Endothelial cell of umbilical vein (primary cell): Measurements from ENCODE around the gene EXOSC6. TPM values are rescaled to one million over a fixed set of nuclear protein-coding genes. Genes with fewer than 3 reads are reported as not detected.
"Not testable (repeated sequence)": the region's sequence is repeated elsewhere in the genome, so short reads cannot be mapped to it uniquely, and the experiment has no call there.

ENCODE experiments used
- BruUV-seq: library from RNA; stranded (reverse); fragments of 400-500 nt; replicated peaks from 2 replicates; lab custom pipeline; 2021; lab: Mats Ljungman, UMichigan
- CTCF ChIA-PET: fragments of 300-600, 350-600 bp; sonication (Branson Sonifier 250); formaldehyde crosslinking; loops from one replicate; lab custom pipeline; 2021; ENCODE audit warnings: antibody characterized with exemption, inconsistent platforms; lab: Charles Lee
- POLR2A ChIA-PET: fragments of 300-600, 350-600 bp; sonication (Branson Sonifier 250); formaldehyde crosslinking; loops from one replicate; lab custom pipeline; 2021; ENCODE audit warnings: antibody characterized with exemption, inconsistent platforms; lab: Charles Lee
- DNase-seq: peaks from one replicate; pipeline ENCODE4 v3.0.0-alpha.2; 2011; ENCODE audit warnings: low read depth, low spot score
- FAIRE-seq: peaks from 2 replicates; lab custom pipeline; 2011; peaks lifted over from hg19 to GRCh38; lab: Jason Lieb, UNC
- H2AFZ ChIP-seq: 2 replicates; pipeline ENCODE4 v1.6.0; 2012; ENCODE audit warnings: low read depth, low read length, control low read depth, inconsistent platforms
- H3K27ac ChIP-seq: 2 replicates; pipeline ENCODE4 v1.5.1; 2011; ENCODE audit warnings: low read depth, mild to moderate bottlenecking, control low read depth, low read length, moderate library complexity; ENCODE audit not compliant: insufficient read depth
- H3K27me3 ChIP-seq, 2 experiments: 2 replicates each; pipeline versions ENCODE4 v1.6.0 to v1.6.1; 2011; ENCODE audit warnings: low read length in 2 of 2, mixed read lengths in 1 of 2; ENCODE audit not compliant: control insufficient read depth in 2 of 2, insufficient read depth in 2 of 2
- H3K36me3 ChIP-seq, 2 experiments: 2 replicates in 1 of 2; 3 replicates in 1 of 2; pipeline ENCODE4 v1.5.1; 2011; ENCODE audit warnings: low read length in 2 of 2, mild to moderate bottlenecking in 1 of 2, moderate library complexity in 1 of 2; ENCODE audit not compliant: control insufficient read depth in 2 of 2, insufficient read depth in 2 of 2; ENCODE audit errors: extremely low read depth in 1 of 2
- H3K4me1 ChIP-seq: 3 replicates; pipeline ENCODE4 v1.5.1; 2011; ENCODE audit warnings: mild to moderate bottlenecking, low read length; ENCODE audit not compliant: control insufficient read depth, insufficient read depth; ENCODE audit errors: extremely low read depth
- H3K4me2 ChIP-seq: 2 replicates; pipeline ENCODE4 v1.6.1; 2011; ENCODE audit warnings: low read length, control low read depth, mixed read lengths; ENCODE audit not compliant: insufficient read depth
- H3K4me3 ChIP-seq, 3 experiments: fragments of 200-600 bp in 1 of 3; sonication (generic), shearing (Covaris generic) in 1 of 3; replicated peaks in 1 of 3; 2 replicates each; pipeline ENCODE4 v1.5.1; 2011 to 2016; ENCODE audit warnings: control low read depth in 3 of 3, low read length in 3 of 3, mild to moderate bottlenecking in 2 of 3, inconsistent platforms in 1 of 3, low read depth in 1 of 3, moderate library complexity in 1 of 3; ENCODE audit not compliant: insufficient read depth in 1 of 3
- H3K79me2 ChIP-seq: 2 replicates; pipeline ENCODE4 v1.6.0; 2012; ENCODE audit warnings: low read length, inconsistent platforms; ENCODE audit not compliant: control insufficient read depth, insufficient read depth
- H3K9ac ChIP-seq: replicated peaks from 2 replicates; pipeline ENCODE3; 2011; ENCODE audit warnings: low read length, control low read depth; ENCODE audit not compliant: insufficient read depth; ENCODE audit errors: extremely low read depth
- H3K9me1 ChIP-seq: replicated peaks from 3 replicates; pipeline ENCODE4 v1.6.0; 2011; ENCODE audit warnings: mild to moderate bottlenecking, low read length; ENCODE audit not compliant: control insufficient read depth, insufficient read depth; ENCODE audit errors: extremely low read depth
- H3K9me3 ChIP-seq: replicated peaks from 2 replicates; pipeline ENCODE4 v1.5.1; 2012; ENCODE audit warnings: low read length, inconsistent platforms; ENCODE audit not compliant: control insufficient read depth, insufficient read depth
- H4K20me1 ChIP-seq: replicated peaks from 2 replicates; pipeline ENCODE3; 2011; ENCODE audit warnings: mild to moderate bottlenecking, low read length; ENCODE audit not compliant: control insufficient read depth, insufficient read depth; ENCODE audit errors: extremely low read depth
- CTCF ChIP-seq, 2 donors: IDR thresholded peaks; 1 replicate in 1 of 2; 2 replicates in 1 of 2; pipeline ENCODE4 v1.5.1; 2011; ENCODE audit warnings: low read length in 2 of 2, mild to moderate bottlenecking in 2 of 2, moderate library complexity in 2 of 2, control low read depth in 1 of 2, inconsistent platforms in 1 of 2, low read depth in 1 of 2; ENCODE audit not compliant: insufficient read depth in 1 of 2; ENCODE audit errors: extremely low read depth in 1 of 2
- GATA2 ChIP-seq: IDR thresholded peaks from 2 replicates; pipeline ENCODE4 v1.7.0; 2011; ENCODE audit warnings: low read depth, mild to moderate bottlenecking, moderate library complexity, mixed read lengths, low read length; ENCODE audit not compliant: insufficient read length, insufficient read depth
- dilution Hi-C: fragments of 300-500 bp; cut with MboI; formaldehyde crosslinking; loops from one replicate; pipeline ENCODE4 v1.15.0; 2019; ENCODE audit warnings: low sequenced_read_pairs; ENCODE audit not compliant: extremely low pct_ligation_motif_present
- intact Hi-C: fragments of 100-400 bp; cut with micrococcal nuclease; formaldehyde crosslinking; loops from one replicate; pipeline ENCODE4 v1.10.0; 2022
- polyA plus RNA-seq, 4 experiments: library from polyadenylated mRNA; depleted of rRNA in 3 of 4; stranded (reverse) in 3 of 4; unstranded in 1 of 4; fragments of >200 nt; gene quantifications; 2 replicates each; pipeline versions ENCODE4 v1.2.1 to v1.2.3, GENCODE V29; 2011 to 2012; ENCODE audit warnings: missing spikeins in 1 of 4
- total RNA-seq: library from RNA; stranded (reverse); gene quantifications from 2 replicates; pipeline ENCODE4 v1.2.3, GENCODE V29; 2021

Gene EXOSC6
- total and polyA plus RNA-seq, 2 donors (not counting 3 experiments of a cell fraction or from before 2014, with no cell fraction given), result 12.6 to 29.2 TPM

GRCh38 chr16:70250748-70251628, 752 bp downstream of the EXOSC6 start:
- ChIA-PET CTCF (interaction anchor here (0.6 to 1.9 kb wide), 12 partner anchors 9 to 91 kb away, joined by 3 to 12 read pairs (median 5); partner anchors contain the start of gene AARS1), POLR2A (interaction anchor here (0.6 kb wide), 1 partner anchor 11 kb away, joined by 4 read pairs; no protein-coding TSS in a partner anchor)
- dilution Hi-C loops, result no loop called here

DNA sequence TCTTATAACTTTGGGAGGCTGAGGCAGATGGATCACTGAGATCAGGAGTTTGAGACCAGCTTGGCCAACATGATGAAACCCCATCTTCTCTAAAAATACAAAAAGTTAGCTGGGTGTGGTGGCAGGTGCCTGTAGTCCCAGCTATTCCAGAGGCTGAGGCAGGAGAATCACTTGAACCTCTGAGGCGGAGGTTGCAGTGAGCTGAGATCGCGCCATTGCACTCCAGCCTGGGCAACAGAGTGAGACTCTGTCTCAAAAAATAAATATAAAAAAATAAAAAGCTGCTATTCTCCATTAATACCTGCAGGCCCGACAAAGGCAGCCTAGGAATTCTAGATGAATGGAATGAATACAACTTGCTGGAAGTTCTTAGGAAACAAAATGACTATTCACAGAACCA, 2.0 kb downstream of the EXOSC6 start:
- BruUV-seq, H3K27me3 ChIP-seq, H3K9ac ChIP-seq, H3K27ac ChIP-seq, dilution Hi-C loops, H3K9me3 ChIP-seq, DNase-seq, H3K9me1 ChIP-seq, intact Hi-C loops, H4K20me1 ChIP-seq, POLR2A ChIA-PET, H3K4me1 ChIP-seq, H2AFZ ChIP-seq: not testable (repeated sequence)
- Histone ChIP-seq H3K4me3 (peak overlapping the region in 1 of 3 experiments; percentile 58), H3K79me2 (peaks cover 26% of the 10 kb centered on the region), H3K4me2 (peak overlapping the region; percentile 86), H3K36me3 (peaks cover 7 to 26% of the 10 kb centered on the region in 2 experiments)
- CTCF ChIA-PET, result interaction anchor here (1.2 kb wide), 1 partner anchor 18 kb away, joined by 7 read pairs; no protein-coding TSS in a partner anchor
- FAIRE-seq, result peak; percentile 4

More at GRCh38 chr16:70250748-70251628, 752 bp downstream of the EXOSC6 start:
- no peaks in the 10 kb centered on the region for H3K9me1 ChIP-seq
- DNase-seq, result peak; percentile 72
- H3K79me2 ChIP-seq, result peaks cover 26% of the 10 kb centered on the region
- no peaks in the 10 kb centered on the region for H4K20me1 ChIP-seq
- H3K4me3 ChIP-seq, result peak overlapping the region; percentile 64 to 67 (median 66)
- no peaks in the 10 kb centered on the region for H3K27me3 ChIP-seq
- H3K9me3 ChIP-seq, result no peaks in the 10 kb centered on the region
- no TSS peak for BruUV-seq
- no peak for FAIRE-seq
- H3K9ac ChIP-seq, result peak overlapping the region; percentile 52
- H3K27ac ChIP-seq, result no peak overlapping the region
- H3K36me3 ChIP-seq, result peaks cover 8 to 34% of the 10 kb centered on the region in 2 experiments
- H2AFZ ChIP-seq, result no peak overlapping the region
- H3K4me1 ChIP-seq, result peaks cover 3% of the 10 kb centered on the region
- H3K4me2 ChIP-seq, result peak overlapping the region; percentile 86
- intact Hi-C loops, result no loop called here
- TF ChIP-seq CTCF (IDR thresholded peaks at IDR 0.05; ENCODE audit: extremely low read depth in 1 of 2, insufficient read depth in 1 of 2, low read depth in 1 of 2, low read length in 2 of 2), result peak in 1 of 2 donors; percentile 27
- TF ChIP-seq GATA2, result no peak

GRCh38 chr16:70238773-70239172, 13.0 kb downstream of the EXOSC6 start:
- BruUV-seq, H4K20me1 ChIP-seq, intact Hi-C loops, POLR2A ChIA-PET, H3K36me3 ChIP-seq, H3K27me3 ChIP-seq, H3K9me1 ChIP-seq, H3K4me2 ChIP-seq, H3K4me3 ChIP-seq, DNase-seq, dilution Hi-C loops, FAIRE-seq, H3K4me1 ChIP-seq, H2AFZ ChIP-seq, H3K79me2 ChIP-seq, H3K9ac ChIP-seq, CTCF ChIA-PET, H3K9me3 ChIP-seq, H3K27ac ChIP-seq: not testable (repeated sequence)
